ENCODE results near the gene RHBDL1.
A peak's percentile ranks its signal among the peaks of the same experiment; 100 is the strongest.

RHBDL1 gene

GRCh38 chr16:706189-707061 is 31.0 kb downstream of the RHBDL1 start:
- DNase-seq (ENCODE audit: low read depth): no peak

DNA sequence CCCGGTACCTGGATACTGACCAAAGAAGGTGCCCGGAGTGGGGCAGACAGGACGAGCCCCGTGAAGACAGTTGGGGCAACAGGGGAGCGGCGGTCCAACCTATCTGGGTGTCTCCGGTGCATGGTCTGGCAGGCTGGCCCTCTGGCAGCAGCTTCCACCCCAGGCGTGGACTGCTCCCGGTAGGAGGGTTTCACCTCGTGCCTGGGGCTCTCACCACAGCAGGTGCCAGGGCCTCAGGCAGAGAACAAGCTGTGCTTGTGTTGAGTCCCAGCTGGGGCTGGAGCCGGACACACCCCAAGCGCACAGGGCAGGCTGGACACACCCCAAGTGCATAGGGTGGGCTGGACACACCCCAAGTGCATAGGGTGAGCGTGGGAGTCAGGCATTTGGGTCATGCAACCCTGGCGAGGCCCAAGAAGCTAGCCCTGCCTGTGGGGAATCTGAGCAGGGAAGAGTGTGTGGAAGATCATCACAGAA is 31.6 kb downstream of the RHBDL1 start:
- no peak for DNase-seq (ENCODE audit: low read depth)

GRCh38 chr16:708019-708418 is 32.5 kb downstream of the RHBDL1 start:
- no peak for DNase-seq (ENCODE audit: low read depth)

- DNase-seq (ENCODE audit: low read depth): no peak
These were observed 33.5 kb downstream of the RHBDL1 start for GRCh38 chr16:708959-709358.

- no peak for DNase-seq (ENCODE audit: low read depth)
These were observed 34.4 kb downstream of the RHBDL1 start for GRCh38 chr16:709566-710499.

DNA sequence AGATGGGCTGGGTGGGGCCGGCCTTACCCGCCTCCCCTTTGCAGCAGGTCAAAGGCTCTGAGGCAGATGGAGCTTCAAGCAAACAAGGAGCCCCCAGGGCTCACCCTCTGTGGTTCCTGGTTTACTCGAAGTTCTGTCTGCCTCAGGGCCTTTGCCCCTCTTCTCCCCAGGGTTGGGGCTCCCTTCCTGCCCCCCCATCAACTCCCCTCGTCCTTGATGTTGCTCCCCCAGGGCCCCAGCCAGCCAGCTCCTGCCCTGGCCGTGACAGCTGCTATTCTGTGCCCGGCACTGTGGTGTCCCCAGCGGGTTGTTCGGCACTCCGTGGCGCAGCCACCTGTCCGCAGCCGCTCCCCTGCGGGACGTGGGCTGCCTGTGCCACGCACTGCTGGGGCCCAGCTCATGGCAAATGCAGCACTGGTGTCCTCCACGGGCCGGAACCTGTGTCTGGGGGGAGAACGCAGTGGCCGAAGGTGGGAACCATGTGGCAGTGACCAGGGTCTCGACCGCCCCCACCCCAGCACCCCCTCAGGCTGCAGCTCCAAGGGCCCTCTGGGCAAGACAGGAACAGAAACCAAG is 35.1 kb downstream of the RHBDL1 start:
- no peak for DNase-seq (ENCODE audit: low read depth)

DNA sequence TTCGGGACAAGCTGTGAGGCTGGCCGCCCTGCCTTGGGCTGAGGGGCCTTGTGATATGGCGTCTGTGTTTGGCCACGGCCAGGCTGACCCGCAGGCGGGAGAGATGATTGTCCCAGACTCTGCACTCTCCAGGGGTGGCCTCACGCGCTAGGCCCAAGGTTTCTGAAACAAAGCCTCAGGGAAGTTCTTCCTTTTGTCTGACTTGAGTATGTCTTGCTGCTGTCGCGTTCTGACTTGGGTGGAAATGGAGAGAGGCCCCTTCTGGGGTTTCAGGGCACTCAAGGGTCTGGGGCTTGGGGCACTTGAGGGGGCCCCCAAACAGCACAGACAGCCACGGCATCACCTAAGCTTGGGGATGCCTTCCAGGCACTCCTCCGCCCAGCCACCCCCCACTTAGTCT is 35.6 kb downstream of the RHBDL1 start:
- no peak for DNase-seq (ENCODE audit: low read depth)

DNA sequence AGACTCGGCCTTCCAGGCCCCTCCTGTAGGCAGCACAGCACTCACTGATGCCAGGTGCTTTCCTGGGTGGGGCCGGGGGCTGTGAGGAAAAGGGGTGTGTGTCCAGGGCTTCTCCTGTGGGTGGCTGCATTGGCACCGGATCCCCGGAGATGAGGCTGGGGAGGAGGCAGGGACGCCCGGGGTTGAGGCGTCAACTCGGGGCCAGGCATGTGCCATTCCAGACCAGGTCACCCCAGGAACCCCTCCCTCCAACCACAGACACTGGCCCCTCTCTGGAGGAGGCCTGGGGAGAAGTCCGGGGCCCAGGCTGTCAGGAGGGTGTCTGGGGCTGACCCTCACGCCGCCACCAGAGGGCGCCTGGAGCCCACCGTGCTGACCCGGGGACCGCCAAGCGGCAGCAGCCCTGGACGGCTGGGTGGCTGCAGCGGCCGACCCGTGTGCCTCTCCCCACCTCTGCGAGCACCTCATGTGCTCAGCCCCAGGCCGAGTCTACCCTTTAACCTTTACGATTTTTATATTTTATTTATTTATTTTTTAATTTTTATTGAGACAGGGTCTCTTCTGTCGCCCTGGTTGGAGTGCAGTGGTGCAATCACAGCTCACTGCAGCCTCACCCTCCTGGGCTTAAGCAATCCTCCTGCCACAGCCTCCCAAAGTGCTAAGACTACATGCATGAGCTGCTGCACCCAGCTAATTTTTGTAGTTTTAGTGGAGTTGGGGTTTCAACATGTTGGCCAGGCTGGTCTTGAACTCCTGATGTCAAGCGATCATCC is 36.3 kb downstream of the RHBDL1 start:
- DNase-seq (ENCODE audit: low read depth): peak; percentile 77

- DNase-seq (ENCODE audit: low read depth): peak; percentile 60
These were observed 37.3 kb downstream of the RHBDL1 start for GRCh38 chr16:712740-713250.

GRCh38 chr16:714079-714478 is 38.6 kb downstream of the RHBDL1 start:
- no peak for DNase-seq (ENCODE audit: low read depth)

DNA sequence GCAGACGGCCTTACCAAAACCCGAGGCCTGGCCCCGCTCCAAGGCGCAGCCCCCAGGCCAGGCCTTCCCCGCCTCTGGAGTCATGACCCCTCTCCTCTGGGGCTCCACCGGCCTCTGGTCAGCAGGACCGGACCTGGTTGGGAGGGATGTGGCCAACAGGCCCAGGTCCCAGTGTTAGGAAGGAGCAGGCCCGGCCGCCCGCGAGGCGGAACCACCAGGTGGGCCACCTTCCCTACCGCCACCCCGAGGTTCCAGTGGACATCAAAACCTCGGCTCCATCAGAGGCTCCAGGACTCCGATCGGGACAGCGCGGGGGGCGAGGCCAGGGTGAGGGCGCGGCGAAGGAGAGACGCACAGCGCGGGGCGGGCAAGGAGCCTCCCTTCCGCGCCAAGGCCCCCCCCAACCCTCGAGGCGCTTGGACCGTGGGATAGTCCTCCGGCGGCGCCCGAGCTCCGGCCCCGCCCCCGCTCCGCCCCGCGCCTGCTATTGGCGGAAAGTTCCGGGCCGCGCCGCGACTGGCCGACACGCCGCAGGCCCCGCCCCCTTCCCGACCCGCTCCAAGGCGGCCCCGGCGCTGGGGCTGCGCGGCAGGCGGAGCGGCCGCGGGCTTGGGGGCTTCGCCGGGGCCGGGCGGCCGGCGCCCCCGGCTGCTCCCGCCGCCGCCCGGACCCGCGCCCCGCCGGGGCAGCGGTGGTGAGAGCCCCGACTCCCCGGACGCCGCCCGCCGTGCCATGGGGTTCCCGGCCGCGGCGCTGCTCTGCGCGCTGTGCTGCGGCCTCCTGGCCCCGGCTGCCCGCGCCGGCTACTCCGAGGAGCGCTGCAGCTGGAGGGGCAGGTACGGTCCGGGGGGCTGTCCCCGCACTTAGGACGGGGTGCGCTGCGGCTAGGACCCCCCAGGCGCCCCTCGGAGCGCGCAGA is 39.3 kb downstream of the RHBDL1 start, which contains the start of gene METRN:
METRN (plus strand) TSS at position 561 of the 919 bp plus-strand sequence; CDS start at position 733, 172 bp downstream.
- peak; percentile 91 for DNase-seq (ENCODE audit: low read depth)

DNA sequence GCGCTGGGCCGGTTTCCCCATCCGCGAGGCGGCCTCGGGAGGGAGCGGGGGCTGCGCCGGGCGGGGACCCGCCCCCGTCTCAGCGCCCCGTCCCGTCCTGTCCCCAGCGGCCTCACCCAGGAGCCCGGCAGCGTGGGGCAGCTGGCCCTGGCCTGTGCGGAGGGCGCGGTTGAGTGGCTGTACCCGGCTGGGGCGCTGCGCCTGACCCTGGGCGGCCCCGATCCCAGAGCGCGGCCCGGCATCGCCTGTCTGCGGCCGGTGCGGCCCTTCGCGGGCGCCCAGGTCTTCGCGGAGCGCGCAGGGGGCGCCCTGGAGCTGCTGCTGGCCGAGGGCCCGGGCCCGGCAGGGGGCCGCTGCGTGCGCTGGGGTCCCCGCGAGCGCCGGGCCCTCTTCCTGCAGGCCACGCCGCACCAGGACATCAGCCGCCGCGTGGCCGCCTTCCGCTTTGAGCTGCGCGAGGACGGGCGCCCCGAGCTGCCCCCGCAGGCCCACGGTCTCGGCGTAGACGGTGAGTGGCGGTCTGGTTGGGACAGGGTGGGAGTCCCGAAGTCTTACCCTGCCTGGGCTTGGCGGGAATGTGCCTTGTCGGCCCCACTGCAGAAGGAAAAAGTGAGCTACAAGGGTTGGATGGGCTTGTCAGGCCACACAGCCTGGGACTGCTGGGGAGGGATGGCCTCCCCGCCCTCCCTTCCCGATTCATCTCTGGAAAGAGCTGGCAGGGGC is 40.2 kb downstream of the RHBDL1 start:
- DNase-seq (ENCODE audit: low read depth): no peak

DNA sequence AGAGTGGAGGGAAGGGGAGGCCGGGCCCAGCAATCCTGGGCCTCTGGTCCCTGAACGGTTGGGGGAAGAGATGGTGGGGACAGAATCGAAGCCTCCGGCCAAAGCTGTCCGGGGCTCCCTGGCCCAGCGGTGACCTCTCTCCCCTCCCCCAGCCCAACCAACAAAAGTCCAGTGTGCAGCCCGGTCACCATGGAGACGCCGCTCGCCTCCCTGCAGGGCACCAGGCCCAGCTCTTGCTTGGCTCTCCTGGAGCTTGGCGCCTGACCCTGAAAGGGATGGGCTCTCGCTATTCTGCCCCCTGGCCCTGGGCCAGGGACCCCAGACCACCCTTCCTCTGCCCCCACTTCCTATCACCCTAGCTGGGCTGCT is 40.7 kb downstream of the RHBDL1 start:
- no peak for DNase-seq (ENCODE audit: low read depth)

DNA sequence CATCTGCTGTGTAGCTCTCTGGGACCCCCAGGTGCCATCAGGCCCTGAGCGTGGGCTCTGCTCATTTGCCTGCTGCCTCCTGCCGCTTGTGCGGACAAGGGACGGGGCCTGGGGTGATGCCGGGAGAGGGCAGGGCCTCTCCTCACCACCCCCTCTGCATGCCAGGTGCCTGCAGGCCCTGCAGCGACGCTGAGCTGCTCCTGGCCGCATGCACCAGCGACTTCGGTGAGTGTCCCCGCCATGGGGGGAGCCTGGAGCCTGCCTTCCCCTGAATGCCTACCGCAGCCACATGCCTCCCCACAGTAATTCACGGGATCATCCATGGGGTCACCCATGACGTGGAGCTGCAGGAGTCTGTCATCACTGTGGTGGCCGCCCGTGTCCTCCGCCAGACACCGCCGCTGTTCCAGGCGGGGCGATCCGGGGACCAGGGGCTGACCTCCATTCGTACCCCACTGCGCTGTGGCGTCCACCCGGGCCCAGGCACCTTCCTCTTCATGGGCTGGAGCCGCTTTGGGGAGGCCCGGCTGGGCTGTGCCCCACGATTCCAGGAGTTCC is 41.4 kb downstream of the RHBDL1 start:
- DNase-seq (ENCODE audit: low read depth): no peak

GRCh38 chr16:717450-718245 is 42.2 kb downstream of the RHBDL1 start:
- DNase-seq (ENCODE audit: low read depth): no peak

GRCh38 chr16:718389-718788 is 42.9 kb downstream of the RHBDL1 start:
- DNase-seq (ENCODE audit: low read depth): no peak

DNA sequence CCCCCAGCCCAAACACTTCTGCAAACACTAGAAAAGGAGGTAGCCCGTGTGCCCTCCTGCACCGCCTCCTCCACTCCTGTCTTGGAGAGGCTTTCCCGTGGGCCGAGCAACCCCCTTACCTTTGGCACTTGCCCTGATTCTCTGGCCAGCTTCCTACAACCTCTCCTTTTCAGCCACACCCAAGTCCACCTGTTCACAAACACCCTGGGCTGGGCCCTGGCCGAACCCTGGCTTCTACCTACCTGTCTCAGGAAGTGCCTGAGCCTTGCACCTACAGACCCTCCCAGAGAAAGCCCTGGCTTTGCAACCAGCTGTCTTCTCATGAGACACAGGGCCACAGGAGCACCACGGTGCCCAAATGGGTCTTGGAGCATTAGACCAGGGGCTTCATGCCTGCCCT is 43.5 kb downstream of the RHBDL1 start:
- no peak for DNase-seq (ENCODE audit: low read depth)

DNA sequence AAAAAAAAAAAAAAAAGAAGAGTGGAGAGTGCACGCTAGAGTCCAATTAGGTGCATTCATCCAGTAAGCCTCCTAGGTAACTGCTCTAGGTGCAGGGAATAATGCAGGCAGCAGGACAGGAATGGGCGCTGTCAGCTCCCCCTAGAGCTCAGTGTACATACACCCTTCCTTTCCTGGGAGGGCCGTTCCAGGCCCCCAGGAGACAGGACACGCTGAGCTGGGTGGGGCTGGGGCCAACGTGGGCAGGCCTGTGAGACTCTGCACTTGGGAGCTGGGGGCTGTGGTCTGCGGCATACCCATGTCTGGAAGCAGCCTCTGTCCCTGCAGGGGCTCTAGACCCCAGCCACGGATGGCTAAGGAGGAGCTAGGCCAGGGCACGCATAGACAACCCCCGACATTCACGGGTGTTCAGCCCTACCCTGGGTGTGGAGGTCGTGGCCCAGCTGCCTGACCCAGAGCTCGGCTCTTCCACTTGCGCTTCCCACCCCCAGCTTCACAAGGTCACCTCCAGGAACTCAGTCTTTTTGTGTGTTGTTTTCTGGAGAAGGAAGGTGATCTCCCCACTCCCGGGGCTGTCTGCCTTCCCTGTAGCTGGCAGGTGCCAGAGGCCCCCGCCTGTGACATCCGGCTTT is 44.5 kb downstream of the RHBDL1 start:
- DNase-seq (ENCODE audit: low read depth): no peak

Measured in activated T-cell treated with anti-CD3 and anti-CD28 coated beads for 48 hours (primary cell).